Glutamatergic neuron (in vitro differentiated cells): ENCODE results near the gene STUM. TPM values are rescaled to one million over a fixed set of nuclear protein-coding genes. Genes with fewer than 3 reads are reported as not detected.

Source experiments
- DNase-seq: peaks from one replicate; pipeline ENCODE4 v3.0.0; 2022
- H3K27ac Mint-ChIP-seq: one replicate; pipeline ENCODE4 v1.8.0; 2020; ENCODE audit warnings: mild to moderate bottlenecking, mixed read lengths, inconsistent platforms; ENCODE audit not compliant: unreplicated experiment
- H3K27me3 Mint-ChIP-seq: one replicate; pipeline ENCODE4 v1.8.0; 2020; ENCODE audit warnings: mild to moderate bottlenecking, moderate library complexity, mixed read lengths, inconsistent platforms; ENCODE audit not compliant: unreplicated experiment
- H3K36me3 Mint-ChIP-seq: one replicate; pipeline ENCODE4 v1.8.0; 2020; ENCODE audit warnings: mild to moderate bottlenecking, mixed read lengths, inconsistent platforms; ENCODE audit not compliant: unreplicated experiment
- H3K4me1 Mint-ChIP-seq: one replicate; pipeline ENCODE4 v1.8.0; 2020; ENCODE audit warnings: mild to moderate bottlenecking, low read depth, mixed read lengths, inconsistent platforms; ENCODE audit not compliant: unreplicated experiment
- H3K4me3 Mint-ChIP-seq: one replicate; pipeline ENCODE4 v1.8.0; 2020; ENCODE audit warnings: mild to moderate bottlenecking, mixed read lengths, inconsistent platforms; ENCODE audit not compliant: unreplicated experiment
- H3K9me3 Mint-ChIP-seq: one replicate; pipeline ENCODE4 v1.8.0; 2020; ENCODE audit warnings: mild to moderate bottlenecking, moderate library complexity, mixed read lengths, inconsistent platforms; ENCODE audit not compliant: unreplicated experiment
- total RNA-seq: library from RNA; stranded (reverse); fragmentation: NEBNext Ultra II Directional; extraction: Animal tissue kit (Norgen Biotek cat#: 25700); gene quantifications from one replicate; pipeline ENCODE4 v1.2.1, GENCODE V29; 2021; ENCODE audit not compliant: unreplicated experiment
- TF ChIP-seq, protein P1 (sequence below): fragments of 200-600 bp; sonication (generic); IDR thresholded peaks from one replicate; pipeline ENCODE4 v1.5.0; 2021; ENCODE audit not compliant: partially characterized antibody, unreplicated experiment

Gene STUM
- total RNA-seq, 1 donor from 2014 or later: 11.0 TPM

DNA sequence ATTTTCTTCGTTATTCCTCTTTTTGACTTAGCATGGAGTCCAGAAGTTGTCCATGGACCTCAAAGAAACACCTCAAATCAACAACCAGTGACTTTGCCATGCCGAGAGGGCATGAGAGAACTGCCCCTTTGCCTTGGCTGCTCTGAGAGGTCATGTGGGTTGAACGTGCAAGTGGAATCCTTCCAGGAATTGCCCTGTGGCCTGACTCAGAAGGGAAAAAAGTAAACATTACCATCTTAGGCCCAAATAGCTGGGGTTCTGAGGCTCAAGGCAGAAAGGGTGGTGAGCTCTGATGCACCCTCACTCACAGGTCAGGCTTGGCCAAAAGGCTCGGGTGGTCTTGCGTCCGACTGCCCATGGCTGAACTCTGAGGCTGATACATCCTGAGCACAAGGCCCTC lies 15.1 kb downstream of the STUM start:
- DNase-seq: no peak
- TF ChIP-seq, protein P1, sequence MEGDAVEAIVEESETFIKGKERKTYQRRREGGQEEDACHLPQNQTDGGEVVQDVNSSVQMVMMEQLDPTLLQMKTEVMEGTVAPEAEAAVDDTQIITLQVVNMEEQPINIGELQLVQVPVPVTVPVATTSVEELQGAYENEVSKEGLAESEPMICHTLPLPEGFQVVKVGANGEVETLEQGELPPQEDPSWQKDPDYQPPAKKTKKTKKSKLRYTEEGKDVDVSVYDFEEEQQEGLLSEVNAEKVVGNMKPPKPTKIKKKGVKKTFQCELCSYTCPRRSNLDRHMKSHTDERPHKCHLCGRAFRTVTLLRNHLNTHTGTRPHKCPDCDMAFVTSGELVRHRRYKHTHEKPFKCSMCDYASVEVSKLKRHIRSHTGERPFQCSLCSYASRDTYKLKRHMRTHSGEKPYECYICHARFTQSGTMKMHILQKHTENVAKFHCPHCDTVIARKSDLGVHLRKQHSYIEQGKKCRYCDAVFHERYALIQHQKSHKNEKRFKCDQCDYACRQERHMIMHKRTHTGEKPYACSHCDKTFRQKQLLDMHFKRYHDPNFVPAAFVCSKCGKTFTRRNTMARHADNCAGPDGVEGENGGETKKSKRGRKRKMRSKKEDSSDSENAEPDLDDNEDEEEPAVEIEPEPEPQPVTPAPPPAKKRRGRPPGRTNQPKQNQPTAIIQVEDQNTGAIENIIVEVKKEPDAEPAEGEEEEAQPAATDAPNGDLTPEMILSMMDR: no peak
- no peak overlapping the region for H3K4me3 Mint-ChIP-seq
- H3K4me1 Mint-ChIP-seq: peaks cover 12% of the 10 kb centered on the region
- no peak overlapping the region for H3K27ac Mint-ChIP-seq
- peaks cover 3% of the 10 kb centered on the region for H3K9me3 Mint-ChIP-seq
- peaks cover 8% of the 10 kb centered on the region for H3K27me3 Mint-ChIP-seq
- no peaks in the 10 kb centered on the region for H3K36me3 Mint-ChIP-seq

DNA sequence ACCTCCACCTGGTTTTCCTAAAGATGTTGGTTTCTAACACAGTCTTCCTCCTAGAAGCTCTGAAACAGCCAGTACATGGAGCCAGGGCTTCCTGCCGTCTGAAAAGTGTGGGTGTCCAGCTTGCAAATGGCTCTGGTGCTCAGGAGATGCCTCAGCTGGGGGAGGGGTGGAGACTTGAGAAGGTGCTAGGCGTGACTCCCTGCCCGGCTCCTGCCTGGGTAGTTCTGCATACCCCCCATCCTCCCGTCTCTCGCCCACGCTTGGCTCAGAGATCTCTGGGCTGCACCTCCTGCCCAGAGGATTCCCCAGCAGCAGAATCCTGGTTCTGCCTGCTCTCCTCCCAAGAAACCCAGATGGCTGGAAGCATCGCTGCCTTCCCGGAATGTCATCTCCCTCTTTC lies 16.9 kb downstream of the STUM start:
- H3K27me3 Mint-ChIP-seq: peaks cover 8% of the 10 kb centered on the region
- peaks cover 15% of the 10 kb centered on the region for H3K4me1 Mint-ChIP-seq
- H3K27ac Mint-ChIP-seq: no peak overlapping the region
- no peak overlapping the region for H3K4me3 Mint-ChIP-seq
- H3K36me3 Mint-ChIP-seq: no peaks in the 10 kb centered on the region
- no peak for DNase-seq
- no peaks in the 10 kb centered on the region for H3K9me3 Mint-ChIP-seq
- TF ChIP-seq, protein P1: no peak

DNA sequence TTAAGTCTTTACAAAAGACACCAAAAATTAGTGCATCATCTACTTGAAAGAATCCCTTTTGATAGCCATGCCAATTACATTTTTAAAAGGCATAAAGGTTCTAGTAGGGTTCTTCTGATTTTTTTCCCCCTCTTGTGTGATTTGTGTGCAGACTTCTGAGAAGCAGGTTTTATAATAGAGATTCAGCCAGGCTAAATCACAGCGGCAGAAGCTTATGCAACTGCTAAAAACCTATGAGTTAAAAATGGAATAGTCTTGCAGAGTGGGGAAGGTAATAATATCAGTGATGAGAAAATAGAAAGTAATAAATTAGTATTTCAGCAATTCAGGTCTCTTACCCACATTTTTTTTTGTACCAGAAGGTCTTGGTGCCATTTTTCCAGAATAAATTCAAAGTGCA lies 17.7 kb downstream of the STUM start:
- no peak overlapping the region for H3K4me3 Mint-ChIP-seq
- TF ChIP-seq, protein P1: no peak
- no peak for DNase-seq
- no peaks in the 10 kb centered on the region for H3K9me3 Mint-ChIP-seq
- H3K27ac Mint-ChIP-seq: no peak overlapping the region
- H3K4me1 Mint-ChIP-seq: peaks cover 11% of the 10 kb centered on the region
- H3K36me3 Mint-ChIP-seq: no peaks in the 10 kb centered on the region
- H3K27me3 Mint-ChIP-seq: peaks cover 8% of the 10 kb centered on the region

DNA sequence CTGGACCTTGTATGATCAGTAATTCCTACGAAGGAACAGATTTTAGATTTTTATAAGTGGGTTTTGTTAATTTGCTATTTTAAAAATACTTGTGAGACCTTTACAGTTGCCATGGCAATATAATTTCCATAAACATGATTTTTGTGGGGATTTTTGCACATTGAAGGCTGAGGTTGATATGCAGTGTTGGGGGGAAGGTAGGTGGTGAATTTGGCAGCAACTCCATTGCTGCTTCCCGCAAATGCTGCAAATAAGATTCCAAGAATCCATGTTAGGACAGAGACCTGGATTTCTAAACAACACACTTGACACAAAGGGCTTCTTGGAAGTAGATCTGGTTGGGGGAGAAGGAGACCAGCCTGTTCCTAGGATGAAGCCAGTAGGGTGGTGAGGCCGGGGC lies 18.2 kb downstream of the STUM start:
- no peak overlapping the region for H3K4me3 Mint-ChIP-seq
- TF ChIP-seq, protein P1: no peak
- H3K9me3 Mint-ChIP-seq: no peaks in the 10 kb centered on the region
- H3K27ac Mint-ChIP-seq: no peak overlapping the region
- H3K4me1 Mint-ChIP-seq: peaks cover 6% of the 10 kb centered on the region
- peaks cover 8% of the 10 kb centered on the region for H3K27me3 Mint-ChIP-seq
- no peak for DNase-seq
- H3K36me3 Mint-ChIP-seq: no peaks in the 10 kb centered on the region

DNA sequence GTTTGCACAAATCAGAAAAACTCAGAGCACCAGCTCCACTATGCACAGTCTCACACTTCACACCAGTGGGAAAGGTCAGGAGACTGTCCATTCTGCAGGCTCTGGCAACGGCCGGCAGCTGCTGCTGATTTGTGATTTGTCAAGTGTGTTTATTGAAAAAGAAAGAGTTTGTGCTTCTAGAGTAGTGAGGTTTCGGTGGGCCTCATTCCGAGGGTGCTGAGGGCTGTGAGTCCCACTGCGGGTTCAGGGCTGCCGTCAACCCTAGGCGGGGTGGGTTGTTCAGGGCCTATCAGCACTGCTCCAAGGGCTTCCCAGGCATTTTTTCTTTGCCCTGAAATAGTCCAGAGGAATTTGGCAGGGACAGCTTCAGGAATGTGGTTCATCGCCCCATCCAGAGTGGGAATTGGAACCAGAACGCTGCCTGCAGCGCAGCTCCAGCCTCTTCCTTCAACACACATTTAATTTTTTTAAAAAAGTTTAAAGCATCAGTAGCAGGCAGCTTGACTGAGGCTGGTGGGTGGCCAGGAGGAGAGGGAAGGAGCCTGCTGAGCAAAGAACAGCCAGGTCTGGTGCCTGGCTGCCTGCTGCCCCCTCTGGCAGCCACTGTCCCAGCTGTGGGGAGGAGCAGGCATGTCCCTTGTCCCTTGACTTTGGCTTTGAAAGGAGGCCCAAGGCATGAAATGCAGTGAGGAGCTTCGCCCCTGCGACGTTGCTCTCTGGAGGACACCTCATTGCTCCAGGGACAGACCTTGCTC lies 19.7 kb downstream of the STUM start:
- Mint-ChIP-seq H3K36me3 (no peaks in the 10 kb centered on the region), H3K27me3 (peaks cover 8% of the 10 kb centered on the region), H3K27ac (no peak overlapping the region), H3K4me3 (no peak overlapping the region), H3K9me3 (no peaks in the 10 kb centered on the region), H3K4me1 (peaks cover 11% of the 10 kb centered on the region)
- peak; percentile 41 for DNase-seq
- TF ChIP-seq, protein P1: no peak
